Activated T-helper 17 cell treated with anti-CD3 and anti-CD28 coated beads, Interleukin-2, amount 50 U/mL, for 72 hours (primary cell): ENCODE measurements around the gene FLOT2. TPM values are rescaled to one million over a fixed set of nuclear protein-coding genes. Genes with fewer than 3 reads are reported as not detected.
"Not testable (repeated sequence)": the region's sequence is repeated elsewhere in the genome, so short reads cannot be mapped to it uniquely, and the experiment has no call there.

Experiments
- ATAC-seq: fragments of 150-1000 bp; cut with Tn5 transposase; replicated peaks from 2 replicates; pipeline ENCODE4 v1.10.0; 2021; ENCODE audit warnings: mild to moderate bottlenecking, moderate library complexity
- H3K27ac Mint-ChIP-seq: one replicate; pipeline ENCODE4 v1.8.0; 2022; ENCODE audit warnings: mixed read lengths
- H3K27me3 Mint-ChIP-seq: one replicate; pipeline ENCODE4 v1.8.0; 2022; ENCODE audit warnings: mixed read lengths
- H3K36me3 Mint-ChIP-seq: one replicate; pipeline ENCODE4 v1.8.0; 2022; ENCODE audit warnings: low read depth, mild to moderate bottlenecking, mixed read lengths
- H3K4me1 Mint-ChIP-seq: one replicate; pipeline ENCODE4 v1.8.0; 2022; ENCODE audit warnings: mixed read lengths
- H3K4me3 Mint-ChIP-seq: one replicate; pipeline ENCODE4 v1.8.0; 2022; ENCODE audit warnings: mild to moderate bottlenecking, mixed read lengths
- H3K9me3 Mint-ChIP-seq: one replicate; pipeline ENCODE4 v1.8.0; 2022; ENCODE audit warnings: mixed read lengths
- total RNA-seq, 2 donors: library from RNA; stranded (reverse); gene quantifications; one replicate each; pipeline ENCODE4 v1.2.3, GENCODE V29; 2022

Gene FLOT2, protein sequence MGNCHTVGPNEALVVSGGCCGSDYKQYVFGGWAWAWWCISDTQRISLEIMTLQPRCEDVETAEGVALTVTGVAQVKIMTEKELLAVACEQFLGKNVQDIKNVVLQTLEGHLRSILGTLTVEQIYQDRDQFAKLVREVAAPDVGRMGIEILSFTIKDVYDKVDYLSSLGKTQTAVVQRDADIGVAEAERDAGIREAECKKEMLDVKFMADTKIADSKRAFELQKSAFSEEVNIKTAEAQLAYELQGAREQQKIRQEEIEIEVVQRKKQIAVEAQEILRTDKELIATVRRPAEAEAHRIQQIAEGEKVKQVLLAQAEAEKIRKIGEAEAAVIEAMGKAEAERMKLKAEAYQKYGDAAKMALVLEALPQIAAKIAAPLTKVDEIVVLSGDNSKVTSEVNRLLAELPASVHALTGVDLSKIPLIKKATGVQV
- 100 to 1,000 TPM in 1 of 2 donors, 10 to 100 TPM in 1; 85.8 to 113 TPM for total RNA-seq

DNA sequence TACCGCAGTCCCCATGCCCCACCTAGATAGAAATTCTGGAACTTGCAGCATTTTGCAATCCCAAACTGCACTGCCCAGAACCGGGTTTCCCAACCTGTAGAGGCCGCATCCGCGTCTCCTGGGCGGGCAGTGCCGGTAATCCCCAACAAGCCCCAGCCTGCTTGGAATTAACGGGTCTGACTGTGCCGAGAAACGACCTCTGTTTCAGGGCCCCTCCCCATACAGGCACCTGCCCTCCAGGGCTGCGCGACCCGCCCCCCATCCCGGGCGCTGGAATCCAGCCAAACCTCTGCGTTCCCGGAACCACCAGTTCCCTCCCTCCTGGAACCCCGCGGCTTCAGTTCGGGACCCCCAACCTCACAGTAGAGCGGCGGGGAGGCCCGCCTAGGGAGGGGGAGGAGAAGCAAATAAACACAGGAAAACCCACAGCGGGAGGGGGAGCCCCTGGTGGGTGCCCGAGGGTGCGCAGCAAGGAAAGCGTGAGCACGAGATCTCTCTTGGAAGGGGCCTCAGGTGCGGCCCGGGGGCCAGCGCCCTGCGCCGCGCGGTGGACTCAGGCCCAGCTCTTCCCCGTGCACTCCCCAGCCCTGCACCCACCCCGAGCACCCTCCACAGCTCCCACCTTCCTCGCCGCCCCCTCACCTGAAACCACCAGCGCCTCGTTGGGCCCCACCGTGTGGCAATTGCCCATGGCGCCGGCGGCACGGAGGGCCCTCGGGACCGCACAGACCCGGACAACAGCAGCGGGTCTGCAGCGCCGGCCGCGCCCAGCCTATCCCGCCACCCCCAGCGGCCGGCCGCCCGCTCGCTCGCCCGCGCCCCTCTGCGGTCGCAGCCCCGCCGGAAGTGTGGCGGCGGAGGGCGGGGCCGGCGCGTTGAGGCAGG lies at the start of gene FLOT2:
Gene FLOT2 (minus strand): TSS at position 850 of the 885 bp plus-strand sequence. CDS start 159 bp downstream, at position 691.
- Mint-ChIP-seq H3K27me3 (no peaks in the 10 kb centered on the region), H3K9me3 (no peaks in the 10 kb centered on the region), H3K4me3 (peak within 1 kb of the TSS; percentile 97), H3K27ac (peak within 1 kb of the TSS; percentile 98), H3K4me1 (peaks cover 45% of the 10 kb centered on the region), H3K36me3 (peaks cover 81% of the 10 kb centered on the region)
- peak; percentile 71 for ATAC-seq

DNA sequence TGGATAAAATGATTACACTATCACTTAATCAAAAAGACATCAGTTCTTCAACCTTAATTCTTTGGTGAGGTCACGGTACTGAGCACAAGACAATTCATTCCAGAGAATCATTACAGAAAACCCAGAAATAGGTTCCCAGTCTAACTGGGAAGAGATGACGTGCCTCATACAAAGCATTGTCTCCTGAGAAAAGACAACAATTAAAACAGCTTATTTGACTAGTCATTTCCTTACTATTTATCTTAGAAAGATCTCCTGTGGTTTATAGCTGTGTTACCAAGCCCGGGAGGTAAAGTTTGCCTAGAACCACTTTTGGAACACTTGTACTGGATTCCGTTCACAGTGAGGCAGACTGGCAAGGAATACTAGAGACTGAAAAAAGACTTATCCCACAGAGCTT lies 48.7 kb upstream of the FLOT2 start:
- Mint-ChIP-seq H3K27me3 (no peaks in the 10 kb centered on the region), H3K4me3 (peak overlapping the region; percentile 97), H3K4me1 (peaks cover 37% of the 10 kb centered on the region), H3K27ac (peak overlapping the region; percentile 92), H3K9me3 (no peaks in the 10 kb centered on the region), H3K36me3 (peaks cover 94% of the 10 kb centered on the region)
- peak; percentile 54 for ATAC-seq

DNA sequence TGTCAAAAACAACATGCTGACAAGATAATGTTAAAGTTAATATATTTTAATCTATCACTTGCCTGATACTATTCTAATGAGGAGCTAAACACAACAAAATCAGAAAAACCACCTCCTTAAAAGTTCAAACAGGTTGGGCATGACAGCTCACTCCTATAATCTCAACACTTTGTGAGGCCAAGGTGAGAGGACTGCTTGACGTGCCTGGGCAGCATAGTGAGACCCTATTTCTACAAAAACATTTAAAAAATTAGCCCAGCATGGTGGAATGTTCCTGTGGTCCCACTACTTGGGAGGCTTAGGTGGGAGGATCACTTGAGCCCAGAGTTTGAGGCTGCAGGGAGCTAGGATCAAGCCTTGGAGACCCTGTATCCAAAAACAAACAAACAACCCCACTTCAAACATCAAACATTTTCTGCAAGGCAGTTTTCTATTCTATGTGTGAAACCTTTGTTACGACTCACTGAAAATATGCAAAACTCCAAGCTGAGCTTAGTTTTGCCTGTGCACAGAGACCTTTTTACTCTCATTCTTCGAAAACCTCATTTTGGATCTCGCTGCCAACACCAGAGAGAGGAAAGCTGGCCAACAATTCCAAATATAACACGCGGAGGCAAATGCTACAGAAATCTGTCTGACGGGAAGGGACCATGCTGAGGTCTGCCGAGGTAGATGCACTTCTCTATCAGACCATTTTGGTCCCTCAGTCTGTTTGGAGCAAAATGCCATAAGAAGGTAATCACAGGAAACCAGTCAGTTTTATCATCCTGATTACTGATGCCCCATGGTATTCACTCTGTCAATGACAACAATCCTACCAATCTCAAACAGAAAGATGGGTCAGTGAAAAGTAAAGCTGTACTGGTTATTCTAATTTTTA lies 47.6 kb upstream of the FLOT2 start:
- ATAC-seq: no peak
- H3K27ac Mint-ChIP-seq: peak overlapping the region; percentile 92
- H3K9me3 Mint-ChIP-seq: no peaks in the 10 kb centered on the region
- peaks cover 43% of the 10 kb centered on the region for H3K4me1 Mint-ChIP-seq
- no peaks in the 10 kb centered on the region for H3K27me3 Mint-ChIP-seq
- H3K4me3 Mint-ChIP-seq: peak overlapping the region; percentile 97
- peaks cover 96% of the 10 kb centered on the region for H3K36me3 Mint-ChIP-seq

DNA sequence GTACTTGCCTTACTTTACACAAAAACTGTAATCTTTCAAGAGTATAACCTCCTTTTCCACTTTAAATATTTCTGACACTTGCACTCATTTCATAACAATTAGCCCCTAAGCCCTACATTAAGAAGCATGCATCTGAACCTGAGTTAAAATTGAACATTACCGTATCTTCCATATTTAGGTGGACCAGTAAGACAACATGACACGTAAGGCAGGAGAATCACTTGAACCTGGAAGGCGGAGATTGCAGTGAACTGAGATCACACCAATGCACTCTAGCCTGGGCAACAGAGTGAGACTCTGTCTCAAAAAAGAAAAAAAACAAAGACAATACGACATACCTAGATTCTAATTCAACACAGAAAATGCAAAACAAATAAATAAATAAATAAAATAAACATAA lies 46.8 kb upstream of the FLOT2 start:
- H3K27me3 Mint-ChIP-seq: no peaks in the 10 kb centered on the region
- peaks cover 46% of the 10 kb centered on the region for H3K4me1 Mint-ChIP-seq
- no peaks in the 10 kb centered on the region for H3K9me3 Mint-ChIP-seq
- peaks cover 94% of the 10 kb centered on the region for H3K36me3 Mint-ChIP-seq
- no peak overlapping the region for H3K27ac Mint-ChIP-seq
- H3K4me3 Mint-ChIP-seq: peak overlapping the region; percentile 97
- ATAC-seq: no peak

DNA sequence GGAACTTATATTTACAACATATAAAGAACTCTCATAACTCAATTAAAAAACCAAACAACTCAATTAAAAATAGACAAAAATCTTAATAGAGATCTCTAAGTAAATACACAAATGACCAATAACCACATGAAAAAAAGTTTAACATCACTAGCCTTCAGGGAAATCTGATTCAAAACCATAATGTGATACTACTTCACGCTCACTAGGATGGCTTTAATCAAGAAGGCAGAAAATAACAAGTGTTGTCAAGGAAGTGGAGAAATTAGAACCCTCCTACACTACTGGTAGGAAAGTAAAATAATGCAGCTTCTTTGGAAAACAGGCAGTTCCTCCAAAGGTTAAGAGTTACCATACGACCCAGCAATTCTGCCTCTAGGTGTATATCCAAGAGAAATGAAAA lies 45.4 kb upstream of the FLOT2 start:
- Mint-ChIP-seq H3K27ac (peak overlapping the region; percentile 28), H3K36me3 (peaks cover 90% of the 10 kb centered on the region), H3K27me3 (no peaks in the 10 kb centered on the region), H3K4me3 (no peak overlapping the region), H3K9me3 (no peaks in the 10 kb centered on the region), H3K4me1 (peaks cover 50% of the 10 kb centered on the region)
- no peak for ATAC-seq

DNA sequence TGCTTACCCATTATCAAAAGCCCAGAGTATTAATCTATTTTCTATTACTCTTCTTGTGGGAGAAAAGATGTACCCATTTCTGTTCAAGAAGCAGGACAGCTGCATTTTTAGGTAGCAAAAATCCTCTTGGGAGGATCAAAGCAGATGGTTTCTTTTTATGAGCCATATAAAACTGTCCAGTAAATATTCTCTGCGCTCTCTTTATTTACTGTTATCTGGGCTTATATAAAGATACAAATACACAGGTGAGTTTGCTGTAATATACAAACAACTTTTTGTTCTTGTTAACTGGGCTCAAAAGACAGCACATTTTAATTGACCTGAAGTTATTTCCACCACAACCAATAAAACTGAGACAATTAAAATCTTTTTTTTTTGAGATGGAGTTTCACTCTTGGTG lies 43.7 kb upstream of the FLOT2 start:
- Mint-ChIP-seq H3K4me3 (no peak overlapping the region), H3K27ac (peak overlapping the region; percentile 62), H3K36me3 (peaks cover 86% of the 10 kb centered on the region), H3K27me3 (no peaks in the 10 kb centered on the region), H3K9me3 (no peaks in the 10 kb centered on the region), H3K4me1 (peaks cover 44% of the 10 kb centered on the region)
- ATAC-seq: no peak

DNA sequence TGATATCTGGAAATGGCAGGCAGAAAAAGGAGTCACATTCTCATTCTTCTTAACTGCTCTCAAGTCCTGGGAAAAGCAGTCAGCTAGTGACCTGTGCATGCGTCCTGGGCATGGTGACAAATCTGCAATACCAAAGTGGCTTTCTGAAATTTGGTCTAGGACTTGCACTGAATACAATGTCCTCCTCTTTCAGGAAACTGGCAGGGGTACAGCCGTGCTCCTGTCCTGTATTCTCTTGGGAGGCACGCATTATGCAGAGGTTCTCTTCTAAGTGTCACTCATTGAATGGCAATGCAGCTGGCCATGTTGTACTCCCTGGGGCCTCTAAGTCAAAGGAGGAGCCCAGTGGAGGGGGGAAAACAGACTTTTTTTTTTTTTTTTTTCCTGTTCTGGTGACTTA lies 43.1 kb upstream of the FLOT2 start:
- H3K36me3 Mint-ChIP-seq: peaks cover 86% of the 10 kb centered on the region
- H3K27ac Mint-ChIP-seq: peak overlapping the region; percentile 6
- H3K27me3 Mint-ChIP-seq: no peaks in the 10 kb centered on the region
- H3K4me1 Mint-ChIP-seq: peaks cover 45% of the 10 kb centered on the region
- peak overlapping the region; percentile 59 for H3K4me3 Mint-ChIP-seq
- no peaks in the 10 kb centered on the region for H3K9me3 Mint-ChIP-seq
- no peak for ATAC-seq

DNA sequence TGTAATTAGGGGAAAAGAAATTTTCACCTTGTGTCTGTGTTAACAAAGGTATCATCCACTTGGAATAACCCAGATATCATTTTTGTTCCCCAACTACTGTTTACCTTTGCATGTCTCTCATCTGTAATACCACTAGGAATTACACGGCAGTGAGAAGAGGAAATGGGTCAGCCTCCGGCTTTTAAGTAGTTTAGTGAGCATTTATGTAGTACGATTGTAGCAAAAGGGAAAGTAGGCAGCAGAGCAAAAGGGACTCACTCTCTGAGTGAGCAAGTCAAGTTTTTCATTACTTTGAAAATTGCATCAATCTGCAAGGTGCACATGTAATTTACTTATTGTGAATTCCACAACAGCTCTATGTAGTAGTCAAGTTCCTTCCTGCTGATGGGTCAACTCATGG lies 42.6 kb upstream of the FLOT2 start:
- peak; percentile 79 for ATAC-seq
- Mint-ChIP-seq H3K27me3 (no peaks in the 10 kb centered on the region), H3K9me3 (no peaks in the 10 kb centered on the region), H3K4me1 (peaks cover 43% of the 10 kb centered on the region), H3K27ac (peak overlapping the region; percentile 6), H3K36me3 (peaks cover 84% of the 10 kb centered on the region), H3K4me3 (peak overlapping the region; percentile 59)

DNA sequence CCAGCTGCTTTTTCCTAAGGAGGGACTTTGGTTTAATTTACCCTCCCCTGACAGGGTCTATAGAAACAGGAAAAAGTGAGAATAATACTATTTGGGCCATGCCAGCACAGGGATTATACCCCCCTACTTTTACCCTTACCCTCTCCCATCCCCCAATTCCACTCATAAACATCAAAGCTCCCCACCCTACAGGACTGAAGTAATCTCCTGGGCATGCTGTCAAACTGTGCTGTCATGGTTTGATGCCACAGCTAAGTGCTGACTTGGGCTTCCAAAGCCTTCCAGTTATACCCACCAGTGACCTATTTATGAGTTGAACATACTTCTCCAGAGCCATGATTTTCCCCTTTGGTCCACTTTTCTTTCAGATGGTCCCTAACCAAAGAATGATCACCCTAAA lies 41.0 kb upstream of the FLOT2 start:
- Mint-ChIP-seq H3K27me3 (no peaks in the 10 kb centered on the region), H3K27ac (peak overlapping the region; percentile 67), H3K4me1 (peaks cover 37% of the 10 kb centered on the region), H3K9me3 (no peaks in the 10 kb centered on the region), H3K36me3 (peaks cover 76% of the 10 kb centered on the region), H3K4me3 (no peak overlapping the region)
- ATAC-seq: no peak

DNA sequence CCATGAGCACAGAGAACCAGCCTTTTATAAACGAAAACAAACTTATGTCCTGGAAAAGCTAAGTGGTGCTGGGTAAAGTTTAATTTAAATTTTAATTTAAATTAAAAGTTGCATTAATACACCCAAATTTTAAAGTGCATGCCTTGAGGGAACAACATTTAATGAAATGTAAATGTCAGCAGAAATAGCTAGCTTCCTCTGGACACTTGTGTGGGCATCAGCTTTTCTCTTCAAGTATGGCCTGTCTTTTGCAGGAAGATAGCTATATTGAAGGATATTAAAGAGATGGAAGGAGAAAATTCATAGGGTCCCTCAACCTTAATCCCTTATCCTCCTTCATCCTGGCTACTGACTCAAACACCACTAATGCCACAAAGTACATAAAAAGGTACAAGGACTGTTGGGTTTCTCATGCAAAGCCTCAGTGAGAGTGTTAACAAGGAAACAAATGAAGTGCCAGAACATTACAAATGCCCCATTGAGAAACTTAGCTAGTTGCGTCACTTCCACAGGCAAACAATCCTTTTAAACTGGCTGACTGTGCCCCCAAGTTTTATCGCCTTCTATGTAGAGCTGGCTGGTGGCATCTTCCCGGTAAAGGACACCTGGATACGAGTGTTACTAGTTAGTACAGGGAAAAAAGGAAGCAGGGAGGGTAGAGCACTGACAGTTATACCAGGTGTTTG lies 39.7 kb upstream of the FLOT2 start:
- peaks cover 38% of the 10 kb centered on the region for H3K4me1 Mint-ChIP-seq
- no peak for ATAC-seq

DNA sequence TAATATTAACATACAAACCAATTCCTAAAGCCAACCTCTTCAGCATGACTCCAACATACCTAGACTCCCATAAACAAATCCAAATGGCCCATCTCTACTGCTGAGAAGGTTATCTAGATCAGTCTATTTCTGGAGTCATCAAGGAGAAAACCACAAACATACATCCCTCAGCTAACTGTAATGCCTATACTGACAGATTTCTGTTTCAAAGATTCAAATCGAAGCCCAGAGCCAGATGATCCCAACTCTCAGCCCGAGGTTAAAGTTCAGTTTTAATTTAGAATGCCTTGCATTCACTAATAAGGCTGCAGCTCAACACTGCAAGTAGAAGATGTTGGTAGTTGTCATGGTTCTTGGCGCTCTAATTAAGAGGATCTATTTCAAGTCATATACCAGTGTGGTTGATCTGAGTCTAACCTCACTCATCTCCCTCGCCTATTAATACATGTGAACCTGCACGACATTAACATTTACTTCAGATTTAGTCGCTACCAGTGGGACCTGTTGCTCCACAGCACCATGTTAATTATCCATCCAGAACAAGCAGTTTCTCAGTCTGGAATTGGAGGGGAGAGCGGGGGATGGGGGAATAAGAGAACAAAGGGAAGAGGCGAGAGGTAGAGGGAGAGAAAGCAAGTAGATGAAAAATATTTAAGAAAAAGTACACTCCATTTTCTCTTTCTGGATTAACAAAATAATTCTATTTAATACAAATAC lies 38.4 kb upstream of the FLOT2 start:
- Mint-ChIP-seq H3K4me3 (peak overlapping the region; percentile 43), H3K36me3 (peaks cover 66% of the 10 kb centered on the region)

More for the DNA sequence above, 39.7 kb upstream of the FLOT2 start:
- no peaks in the 10 kb centered on the region for H3K9me3 Mint-ChIP-seq
- H3K36me3 Mint-ChIP-seq: peaks cover 73% of the 10 kb centered on the region
- H3K27me3 Mint-ChIP-seq: no peaks in the 10 kb centered on the region
- peak overlapping the region; percentile 81 for H3K27ac Mint-ChIP-seq
- H3K4me3 Mint-ChIP-seq: peak overlapping the region; percentile 43

DNA sequence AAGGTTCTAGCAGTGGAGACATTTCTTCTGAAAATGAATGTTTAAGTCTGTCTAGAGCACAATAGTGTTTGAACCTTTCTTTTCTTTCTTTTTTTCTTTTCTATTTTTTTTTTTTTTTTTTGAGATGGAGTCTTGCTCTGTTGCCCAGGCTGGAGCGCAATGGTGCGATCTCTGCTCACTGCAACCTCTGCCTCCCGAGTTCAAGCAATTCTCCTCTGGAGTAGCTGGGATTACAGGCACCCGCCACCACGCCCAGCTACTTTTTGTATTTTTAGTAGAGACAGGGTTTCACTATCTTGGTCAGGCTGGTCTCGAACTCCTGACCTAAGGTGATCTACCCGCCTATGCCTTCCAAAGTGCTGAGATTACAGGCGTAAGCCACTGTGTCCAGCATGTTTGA lies 37.0 kb upstream of the FLOT2 start:
- ATAC-seq, H3K4me3 Mint-ChIP-seq, H3K9me3 Mint-ChIP-seq, H3K27me3 Mint-ChIP-seq: not testable (repeated sequence)
- Mint-ChIP-seq H3K27ac (peak overlapping the region; percentile 21), H3K36me3 (peaks cover 64% of the 10 kb centered on the region), H3K4me1 (peaks cover 34% of the 10 kb centered on the region)

More for the DNA sequence above, 38.4 kb upstream of the FLOT2 start:
- Mint-ChIP-seq H3K9me3 (no peaks in the 10 kb centered on the region), H3K27me3 (no peaks in the 10 kb centered on the region), H3K4me1 (peaks cover 34% of the 10 kb centered on the region), H3K27ac (peak overlapping the region; percentile 81)
- ATAC-seq: no peak

DNA sequence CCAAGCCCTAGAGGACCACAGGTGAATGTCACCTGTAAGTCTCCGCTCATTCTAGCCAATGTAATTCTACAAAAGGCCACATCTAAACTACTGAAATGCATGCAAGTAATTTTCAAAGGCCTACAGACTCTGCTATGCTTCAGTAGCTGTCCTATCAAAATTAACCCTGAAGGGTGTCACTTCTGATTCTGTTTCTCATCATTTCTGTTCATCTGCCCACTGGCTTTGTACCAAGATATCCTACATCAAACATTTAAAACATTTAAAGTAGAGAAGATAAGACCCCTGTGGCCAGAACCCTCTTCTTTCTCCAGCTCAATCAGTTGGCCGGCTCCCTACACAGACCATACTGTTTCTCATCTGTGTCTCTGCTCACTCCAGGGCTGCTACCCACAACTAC lies 32.3 kb upstream of the FLOT2 start:
- Mint-ChIP-seq H3K9me3 (peaks cover 6% of the 10 kb centered on the region), H3K36me3 (peaks cover 70% of the 10 kb centered on the region), H3K4me1 (peaks cover 44% of the 10 kb centered on the region), H3K27ac (peak overlapping the region; percentile 71), H3K4me3 (peak overlapping the region; percentile 19), H3K27me3 (no peaks in the 10 kb centered on the region)
- no peak for ATAC-seq
